ACC112 (cell line): ENCODE measurements around the gene HBP1.
A peak's percentile ranks its signal among the peaks of the same experiment; 100 is the strongest.
"Not testable (repeated sequence)": the region's sequence is repeated elsewhere in the genome, so short reads cannot be mapped to it uniquely, and the experiment has no call there.

ENCODE experiments used
- H2AFZ ChIP-seq: fragments of 200-600 bp; sonication (generic); one replicate; pipeline ENCODE4 v1.6.0; 2017; ENCODE audit warnings: antibody characterized with exemption, low read length; ENCODE audit not compliant: unreplicated experiment
- H3K27ac ChIP-seq: fragments of 200-600 bp; sonication (generic); 2 replicates; pipeline ENCODE4 v1.5.1; 2014; ENCODE audit warnings: low read depth, mild to moderate bottlenecking, antibody characterized with exemption, low read length, moderate library complexity
- H3K27me3 ChIP-seq: fragments of 200-600 bp; sonication (generic); 2 replicates; pipeline ENCODE4 v1.6.1; 2014; ENCODE audit warnings: mild to moderate bottlenecking, antibody characterized with exemption, low read length, moderate library complexity, mixed read lengths; ENCODE audit not compliant: insufficient read depth
- H3K36me3 ChIP-seq: fragments of 200-600 bp; sonication (generic); 2 replicates; pipeline ENCODE4 v1.6.1; 2016; ENCODE audit warnings: mild to moderate bottlenecking, antibody characterized with exemption, low read length, moderate library complexity, mixed read lengths; ENCODE audit not compliant: insufficient read depth
- H3K4me1 ChIP-seq: fragments of 200-600 bp; sonication (generic); one replicate; pipeline ENCODE4 v1.6.1; 2016; ENCODE audit warnings: low read length, mixed read lengths; ENCODE audit not compliant: insufficient read depth, unreplicated experiment, control insufficient read depth
- H3K4me3 ChIP-seq: fragments of 200-600 bp; sonication (generic); 2 replicates; pipeline ENCODE4 v1.5.1; 2014; ENCODE audit warnings: mild to moderate bottlenecking, low read depth, low read length
- H3K79me2 ChIP-seq: fragments of 200-600 bp; sonication (generic); one replicate; pipeline ENCODE4 v1.6.0; 2016; ENCODE audit warnings: low read length; ENCODE audit not compliant: control insufficient read depth, unreplicated experiment, insufficient read depth

The HBP1 gene

GRCh38 chr7:107143875-107144274 lies 24.9 kb upstream of the HBP1 start:
- H3K27me3 ChIP-seq, H3K4me3 ChIP-seq, H2AFZ ChIP-seq, H3K27ac ChIP-seq, H3K4me1 ChIP-seq, H3K36me3 ChIP-seq, H3K79me2 ChIP-seq: not testable (repeated sequence)

- Histone ChIP-seq H3K36me3 (no peaks in the 10 kb centered on the region), H2AFZ (no peak overlapping the region), H3K27me3 (no peaks in the 10 kb centered on the region), H3K79me2 (no peaks in the 10 kb centered on the region), H3K4me1 (peaks cover 6% of the 10 kb centered on the region), H3K4me3 (no peak overlapping the region), H3K27ac (no peak overlapping the region)
Observed at GRCh38 chr7:107145067-107145838, 23.6 kb upstream of the HBP1 start.

GRCh38 chr7:107147464-107148393 lies 21.1 kb upstream of the HBP1 start:
- peaks cover 9% of the 10 kb centered on the region for H3K4me1 ChIP-seq
- H3K36me3 ChIP-seq: no peaks in the 10 kb centered on the region
- H3K79me2 ChIP-seq: no peaks in the 10 kb centered on the region
- H3K4me3 ChIP-seq: peak overlapping the region; percentile 35
- no peaks in the 10 kb centered on the region for H3K27me3 ChIP-seq
- no peak overlapping the region for H3K27ac ChIP-seq
- peak overlapping the region; percentile 55 for H2AFZ ChIP-seq

GRCh38 chr7:107148721-107149120 lies 20.1 kb upstream of the HBP1 start:
- Histone ChIP-seq H3K4me3 (no peak overlapping the region), H3K79me2 (no peaks in the 10 kb centered on the region), H3K27me3 (no peaks in the 10 kb centered on the region), H3K36me3 (no peaks in the 10 kb centered on the region), H3K27ac (no peak overlapping the region), H2AFZ (no peak overlapping the region), H3K4me1 (peaks cover 9% of the 10 kb centered on the region)

GRCh38 chr7:107149863-107150262 lies 18.9 kb upstream of the HBP1 start:
- peaks cover 9% of the 10 kb centered on the region for H3K4me1 ChIP-seq
- no peaks in the 10 kb centered on the region for H3K36me3 ChIP-seq

GRCh38 chr7:107150375-107151073 lies 18.3 kb upstream of the HBP1 start:
- Histone ChIP-seq H3K27ac (no peak overlapping the region), H2AFZ (no peak overlapping the region)

More at GRCh38 chr7:107149863-107150262, 18.9 kb upstream of the HBP1 start:
- Histone ChIP-seq H3K27ac (no peak overlapping the region), H3K79me2 (no peaks in the 10 kb centered on the region), H2AFZ (no peak overlapping the region), H3K4me3 (no peak overlapping the region), H3K27me3 (no peaks in the 10 kb centered on the region)

GRCh38 chr7:107151538-107151937 lies 17.3 kb upstream of the HBP1 start:
- H3K4me3 ChIP-seq: no peak overlapping the region
- no peaks in the 10 kb centered on the region for H3K36me3 ChIP-seq
- no peaks in the 10 kb centered on the region for H3K27me3 ChIP-seq
- H3K27ac ChIP-seq: no peak overlapping the region
- no peak overlapping the region for H2AFZ ChIP-seq
- H3K4me1 ChIP-seq: peaks cover 9% of the 10 kb centered on the region
- no peaks in the 10 kb centered on the region for H3K79me2 ChIP-seq

More at GRCh38 chr7:107150375-107151073, 18.3 kb upstream of the HBP1 start:
- Histone ChIP-seq H3K4me3 (no peak overlapping the region), H3K27me3 (no peaks in the 10 kb centered on the region), H3K36me3 (no peaks in the 10 kb centered on the region), H3K4me1 (peaks cover 9% of the 10 kb centered on the region), H3K79me2 (no peaks in the 10 kb centered on the region)

GRCh38 chr7:107152011-107152410 lies 16.8 kb upstream of the HBP1 start:
- Histone ChIP-seq H3K36me3 (no peaks in the 10 kb centered on the region), H2AFZ (no peak overlapping the region), H3K4me3 (no peak overlapping the region), H3K27me3 (no peaks in the 10 kb centered on the region), H3K79me2 (no peaks in the 10 kb centered on the region), H3K27ac (no peak overlapping the region), H3K4me1 (peaks cover 9% of the 10 kb centered on the region)

GRCh38 chr7:107154826-107155225 lies 14.0 kb upstream of the HBP1 start:
- H3K27me3 ChIP-seq: no peaks in the 10 kb centered on the region
- H3K4me1 ChIP-seq: peaks cover 3% of the 10 kb centered on the region
- no peaks in the 10 kb centered on the region for H3K79me2 ChIP-seq
- H3K27ac ChIP-seq: no peak overlapping the region
- no peak overlapping the region for H3K4me3 ChIP-seq
- H3K36me3 ChIP-seq: no peaks in the 10 kb centered on the region
- no peak overlapping the region for H2AFZ ChIP-seq

- H3K27ac ChIP-seq, H2AFZ ChIP-seq, H3K27me3 ChIP-seq, H3K79me2 ChIP-seq, H3K4me1 ChIP-seq, H3K36me3 ChIP-seq, H3K4me3 ChIP-seq: not testable (repeated sequence)
Observed at GRCh38 chr7:107155726-107156125, 13.1 kb upstream of the HBP1 start.
